K562 (cell line): ENCODE data around the gene COQ2. TPM values are rescaled to one million over a fixed set of nuclear protein-coding genes. Genes with fewer than 3 reads are reported as not detected.

ENCODE experiments used
- ATAC-seq: fragments of 200-7000 bp; cut with Tn5 transposase; 3 replicates; pipeline ENCODE4 v1.9.1; 2020; ENCODE audit warnings: moderate library complexity
- BruUV-seq: library from RNA; stranded (reverse); fragments of 400-500 nt; replicated peaks from 2 replicates; lab custom pipeline; 2021; lab: Mats Ljungman, UMichigan
- CTCF ChIA-PET: fragments of 300-600 bp; formaldehyde crosslinking; extraction: SDS; loops from one replicate; lab custom pipeline; 2021; ENCODE audit warnings: low intra/inter-chr PET ratio; lab: Yijun Ruan, JAX
- POLR2A ChIA-PET: fragments of 300-600, 350-650 bp; sonication (Branson Sonifier 250); formaldehyde crosslinking; extraction: SDS; loops from one replicate; lab custom pipeline; 2021; ENCODE audit warnings: antibody characterized with exemption, inconsistent platforms; lab: Yijun Ruan, JAX
- DNase-seq, 4 experiments: peaks; one replicate each; pipeline versions ENCODE4 v3.0.0 to v3.0.0-alpha.2; 2011 to 2018; ENCODE audit warnings: low spot score in 3 of 4, mixed read lengths in 3 of 4; ENCODE audit errors: extremely low read depth in 1 of 4
- FAIRE-seq: peaks from 2 replicates; lab custom pipeline; 2011; peaks lifted over from hg19 to GRCh38; lab: Jason Lieb, UNC
- H2AFZ ChIP-seq: 2 replicates; pipeline ENCODE4 v1.6.0; 2011; ENCODE audit warnings: low read depth, low read length, control low read depth, inconsistent platforms
- H3K27ac ChIP-seq: fragments of 200-600 bp; 3 replicates; pipeline ENCODE4 v1.8.0; 2011; ENCODE audit warnings: low read depth, mild to moderate bottlenecking, control low read depth, inconsistent platforms, low read length, moderate library complexity, mixed read lengths; ENCODE audit errors: extremely low read depth
- H3K27me3 ChIP-seq, 2 experiments: fragments of 300-600 bp in 1 of 2; 2 replicates in 1 of 2; 3 replicates in 1 of 2; pipeline versions ENCODE4 v1.6.0 to v1.8.0; 2011; ENCODE audit warnings: inconsistent platforms in 2 of 2, low read length in 2 of 2, mild to moderate bottlenecking in 1 of 2, mixed read lengths in 1 of 2, moderate library complexity in 1 of 2; ENCODE audit not compliant: control insufficient read depth in 2 of 2, insufficient read depth in 2 of 2
- H3K36me3 ChIP-seq: fragments of 300-600 bp; 3 replicates; pipeline ENCODE4 v1.8.0; 2011; ENCODE audit warnings: mild to moderate bottlenecking, low read length, inconsistent platforms; ENCODE audit not compliant: control insufficient read depth, insufficient read depth
- H3K4me1 ChIP-seq, 2 experiments: fragments of 200-600 bp in 1 of 2; replicated peaks in 1 of 2; 2 replicates in 1 of 2; 3 replicates in 1 of 2; pipeline versions ENCODE4 v1.5.1 to v1.8.0; 2011; ENCODE audit warnings: inconsistent platforms in 2 of 2, low read length in 2 of 2, mild to moderate bottlenecking in 1 of 2, mixed read lengths in 1 of 2, moderate library complexity in 1 of 2; ENCODE audit not compliant: control insufficient read depth in 2 of 2, insufficient read depth in 2 of 2
- H3K4me2 ChIP-seq: 2 replicates; pipeline ENCODE4 v1.6.1; 2011; ENCODE audit warnings: low read length, control low read depth, inconsistent platforms, mixed read lengths; ENCODE audit not compliant: insufficient read depth
- H3K4me3 ChIP-seq: fragments of 200-600 bp; sonication (generic), shearing (Covaris generic); 2 replicates; pipeline ENCODE4 v1.5.1; 2016; ENCODE audit warnings: control low read depth, inconsistent platforms
- H3K79me2 ChIP-seq: fragments of 200-600 bp; 3 replicates; pipeline ENCODE4 v1.8.0; 2011; ENCODE audit warnings: low read length, inconsistent platforms; ENCODE audit not compliant: control insufficient read depth, insufficient read depth
- H3K9ac ChIP-seq, 2 experiments: 2 replicates each; pipeline versions ENCODE4 v1.6.0 to v1.6.1; 2011; ENCODE audit warnings: low read depth in 2 of 2, low read length in 2 of 2, control low read depth in 1 of 2, inconsistent platforms in 1 of 2, mild to moderate bottlenecking in 1 of 2, mixed read lengths in 1 of 2; ENCODE audit not compliant: insufficient read depth in 1 of 2
- H3K9me1 ChIP-seq: one replicate; pipeline ENCODE4 v1.6.0; 2011; ENCODE audit warnings: inconsistent platforms, mild to moderate bottlenecking, low read length, moderate library complexity; ENCODE audit not compliant: control insufficient read depth, insufficient read depth
- H3K9me3 ChIP-seq: replicated peaks from 2 replicates; pipeline ENCODE4 v1.5.1; 2011; ENCODE audit warnings: low read depth, low read length, inconsistent platforms; ENCODE audit not compliant: control insufficient read depth, insufficient read depth
- H4K20me1 ChIP-seq: replicated peaks from 2 replicates; pipeline ENCODE4 v1.6.1; 2011; ENCODE audit warnings: low read length, inconsistent platforms, mixed read lengths; ENCODE audit not compliant: control insufficient read depth, insufficient read depth
- MECOM ChIP-seq: fragments of 250-450 bp; sonication (Bioruptor Pico); IDR thresholded peaks from 2 replicates; pipeline ENCODE4 v1.8.0; 2022; ENCODE audit warnings: inconsistent platforms
- RB1 ChIP-seq: fragments of 450-650 bp; IDR thresholded peaks from 2 replicates; pipeline ENCODE4 v1.6.1; 2017; ENCODE audit warnings: low read depth, mild to moderate bottlenecking
- SOX6 ChIP-seq: fragments of 450-650 bp; IDR thresholded peaks from 2 replicates; pipeline ENCODE4 v1.6.1; 2014; ENCODE audit warnings: mild to moderate bottlenecking
- STAT5B ChIP-seq: fragments of 250-450 bp; sonication (Bioruptor Pico); IDR thresholded peaks from 2 replicates; pipeline ENCODE4 v1.8.0; 2021; ENCODE audit warnings: mild to moderate bottlenecking, inconsistent platforms
- ZKSCAN1 ChIP-seq: fragments of 150-350 bp; IDR thresholded peaks from 2 replicates; pipeline ENCODE4 v1.6.1; 2016; ENCODE audit warnings: low read depth, low read length
- ZNF764 ChIP-seq: fragments of 250-450 bp; sonication (Bioruptor Pico); IDR thresholded peaks from 2 replicates; pipeline ENCODE4 v1.4.0; 2020; ENCODE audit warnings: low read depth, mild to moderate bottlenecking, moderate library complexity
- ZNF766 ChIP-seq: fragments of 200-800 bp; sonication (Bioruptor generic); conservative IDR thresholded peaks from 2 replicates; pipeline ENCODE4 v1.6.1; 2016; ENCODE audit warnings: missing genetic modification characterization, missing compliant biosample characterization
- WGBS: fragments of 100-300 bp; shearing (Covaris generic); methylation state at CpG from one replicate; pipeline ENCODE4 v1.1.6; 2016; ENCODE audit warnings: low coverage, mixed read lengths; ENCODE audit not compliant: insufficient coverage; ENCODE audit errors: missing lambda C conversion rate; 5-methylcytosine and 5-hydroxymethylcytosine counted together
- in situ Hi-C: fragments of 300-500 bp; cut with MboI; formaldehyde crosslinking; loops from 4 replicates; pipeline ENCODE4 v1.15.0; 2018; ENCODE audit warnings: inconsistent platforms, mixed read lengths
- intact Hi-C: fragments of 100-400 bp; cut with micrococcal nuclease; formaldehyde crosslinking; loops from 2 replicates; pipeline ENCODE4 v1.14.2; 2022
- polyA plus RNA-seq, 8 experiments: library from polyadenylated mRNA; depleted of rRNA in 4 of 8; stranded (reverse) in 5 of 8; unstranded in 3 of 8; fragments of >200 nt; fragmentation: Nextera tagmentation in 2 of 8; fragmentation: Illumina TruSeq in 1 of 8; extraction: Ambion mirVana in 2 of 8; extraction: Trizol in 1 of 8; gene quantifications; 2 replicates each; pipeline versions ENCODE4 v1.2.1 to v1.2.3, GENCODE V29; 2011 to 2014; ENCODE audit warnings: inconsistent platforms in 1 of 8, missing spikeins in 1 of 8
- total RNA-seq, 7 experiments: library from RNA; depleted of rRNA in 6 of 7; stranded (reverse); fragments of >200 nt in 6 of 7; fragmentation: Illumina TruSeq in 2 of 7; extraction: Trizol in 2 of 7; gene quantifications; 2 replicates each; pipeline versions ENCODE4 v1.2.1 to v1.2.3, GENCODE V29; 2011 to 2021; ENCODE audit warnings: low replicate concordance in 1 of 7

The COQ2 gene
- total and polyA plus RNA-seq, 9 of the 15 experiments (the other 6 are each of a cell fraction or from before 2014, with no cell fraction given): 1.9 to 13.5 (median 11.8) TPM

DNA sequence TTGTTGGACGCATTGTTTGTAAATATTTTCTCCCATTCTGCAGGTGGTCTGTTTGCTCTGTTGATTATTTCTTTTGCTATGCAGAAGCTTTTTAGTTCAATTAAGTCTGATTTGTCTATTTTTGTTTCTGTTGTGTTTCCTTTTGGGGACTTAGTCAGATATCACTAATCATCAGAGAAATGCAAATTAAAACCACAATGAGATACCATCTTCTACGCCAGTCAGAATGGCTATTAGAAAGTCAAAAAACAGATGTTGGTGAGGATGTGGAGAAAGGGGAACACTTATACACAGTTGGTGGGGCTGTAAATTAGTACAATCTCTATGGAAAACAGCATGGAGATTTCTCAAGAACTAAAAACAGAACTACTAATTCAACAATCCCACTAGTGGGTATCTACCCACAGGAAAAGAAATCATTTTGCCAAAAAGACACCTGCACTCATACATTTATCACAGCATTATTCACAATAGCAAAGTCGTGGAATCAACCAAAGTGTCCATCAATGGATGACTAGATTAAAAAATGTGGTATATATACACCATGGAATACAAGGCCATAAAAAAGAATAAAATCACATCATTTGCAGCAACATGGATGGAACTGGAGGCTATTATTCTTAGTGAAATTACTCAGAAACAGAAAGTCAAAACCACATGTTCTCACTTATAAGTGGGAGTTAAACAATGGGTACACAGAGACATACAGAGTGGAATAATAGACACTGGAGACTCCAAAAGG, 8.1 kb downstream of the COQ2 start:
- Histone ChIP-seq H3K27me3 (no peaks in the 10 kb centered on the region), H3K4me3 (no peak overlapping the region), H3K9ac (no peak overlapping the region), H4K20me1 (no peaks in the 10 kb centered on the region), H3K4me2 (no peak overlapping the region), H2AFZ (no peak overlapping the region)
- DNase-seq (no peak), ATAC-seq (no peak)
- BruUV-seq: no TSS peak
- in situ Hi-C loops: no loop called here
- peak; percentile 32; the same call in 1 of the 2 replicates for TF ChIP-seq ZNF764 (CRISPR knock-in tag)
- TF ChIP-seq ZKSCAN1: no peak
- no peak for TF ChIP-seq RB1
- no peak for TF ChIP-seq STAT5B (CRISPR knock-in tag)
- TF ChIP-seq MECOM (CRISPR knock-in tag): no peak
- TF ChIP-seq SOX6: no peak
- TF ChIP-seq ZNF766: no peak
- TF ChIP-seq, all 486 proteins: peak for 1
- intact Hi-C loops: loop anchor here (10.0 kb wide), 1 partner anchor 422 kb away; no protein-coding TSS in a partner anchor
- Histone ChIP-seq H3K9me3 (no peaks in the 10 kb centered on the region), H3K4me1 (peaks cover 0 to 2% of the 10 kb centered on the region in 2 experiments; a peak in 4 of 5 replicates), H3K9me1 (no peaks in the 10 kb centered on the region), H3K36me3 (peaks cover 16% of the 10 kb centered on the region), H3K27ac (no peak overlapping the region), H3K79me2 (no peaks in the 10 kb centered on the region; the same call in 2 of the 3 replicates)
- WGBS: 66% methylated on average over 3 of the region's 3 CpGs
- ChIA-PET CTCF (no interaction called here), POLR2A (no interaction called here)
- FAIRE-seq: no peak
